B cell (primary cell): ENCODE data around the gene SELENOV. TPM values are rescaled to one million over a fixed set of nuclear protein-coding genes. Genes with fewer than 3 reads are reported as not detected.

Experiments
- ATAC-seq: fragments of 200-7000 bp; cut with Tn5 transposase; one replicate; pipeline ENCODE4 v1.10.0; 2021; ENCODE audit warnings: low read depth, mild to moderate bottlenecking, moderate number of reproducible peaks, moderate library complexity
- CTCF ChIA-PET: fragments of 350-600 bp; sonication (Branson Sonifier 250); formaldehyde crosslinking; loops from one replicate; lab custom pipeline; 2021; ENCODE audit warnings: antibody characterized with exemption, inconsistent platforms; lab: Charles Lee
- POLR2A ChIA-PET: fragments of 350-600 bp; sonication (Branson Sonifier 250); formaldehyde crosslinking; loops from one replicate; lab custom pipeline; 2021; ENCODE audit warnings: antibody characterized with exemption; lab: Charles Lee
- DNase-seq: peaks from one replicate; pipeline ENCODE4 v3.0.0; 2013
- H2AFZ ChIP-seq: 2 replicates; pipeline ENCODE4 v1.6.1; 2012; ENCODE audit warnings: mild to moderate bottlenecking, low read depth, low read length; ENCODE audit not compliant: insufficient read depth, poor library complexity, severe bottlenecking
- H3K27ac ChIP-seq, 2 donors: 1 replicate in 1 of 2; 2 replicates in 1 of 2; pipeline ENCODE4 v1.5.1; 2012 to 2013; ENCODE audit warnings: low read length in 2 of 2, mild to moderate bottlenecking in 2 of 2, moderate library complexity in 1 of 2
- H3K27me3 ChIP-seq, 4 experiments: fragments of 200-600 bp in 1 of 4; sonication (generic) in 1 of 4; replicated peaks in 1 of 4; 1 replicate in 2 of 4; 2 replicates in 2 of 4; pipeline versions ENCODE4 v1.6.1 to v1.7.0; 2013 to 2016; ENCODE audit warnings: low read length in 3 of 4, mild to moderate bottlenecking in 2 of 4, mixed read lengths in 1 of 4, moderate library complexity in 1 of 4; ENCODE audit not compliant: insufficient read depth in 4 of 4, control insufficient read depth in 3 of 4; ENCODE audit errors: control extremely low read depth in 1 of 4
- H3K36me3 ChIP-seq, 2 experiments: replicated peaks in 1 of 2; 1 replicate in 1 of 2; 2 replicates in 1 of 2; pipeline versions ENCODE4 v1.6.1 to v1.7.1; 2013; ENCODE audit warnings: low read length in 1 of 2; ENCODE audit not compliant: insufficient read depth in 2 of 2, control insufficient read depth in 1 of 2; ENCODE audit errors: control extremely low read depth in 1 of 2, extremely low read depth in 1 of 2
- H3K4me1 ChIP-seq, 2 donors: fragments of 200-600 bp in 1 of 2; sonication (generic) in 1 of 2; 1 replicate in 1 of 2; 2 replicates in 1 of 2; pipeline versions ENCODE4 v1.5.1 to v1.6.1; 2013 to 2017; ENCODE audit warnings: low read length in 2 of 2; ENCODE audit not compliant: control insufficient read depth in 2 of 2, insufficient read depth in 2 of 2
- H3K4me2 ChIP-seq: replicated peaks from 2 replicates; pipeline ENCODE3; 2012; ENCODE audit warnings: mild to moderate bottlenecking, low read depth, low read length; ENCODE audit not compliant: poor library complexity, severe bottlenecking
- H3K4me3 ChIP-seq, 5 experiments: fragments of 200-600 bp in 1 of 5; sonication (generic) in 1 of 5; 1 replicate in 3 of 5; 2 replicates in 2 of 5; pipeline versions ENCODE4 v1.5.1 to v1.7.0; 2011 to 2016; ENCODE audit warnings: low read length in 4 of 5, mild to moderate bottlenecking in 4 of 5, low read depth in 2 of 5, control low read depth in 1 of 5, moderate library complexity in 1 of 5; ENCODE audit not compliant: insufficient read depth in 1 of 5; ENCODE audit errors: control extremely low read depth in 1 of 5, extremely low read depth in 1 of 5
- H3K79me2 ChIP-seq: fragments of 200-600 bp; sonication (generic); one replicate; pipeline ENCODE4 v1.6.0; 2016; ENCODE audit warnings: low read length; ENCODE audit not compliant: control insufficient read depth, insufficient read depth
- H3K9ac ChIP-seq: fragments of 200-600 bp; sonication (generic); 2 replicates; pipeline ENCODE4 v1.6.1; 2017; ENCODE audit warnings: mild to moderate bottlenecking, low read length, moderate library complexity
- H3K9me3 ChIP-seq, 3 donors: one replicate each; pipeline versions ENCODE4 v1.6.1 to v1.7.1; 2013; ENCODE audit warnings: low read length in 2 of 3; ENCODE audit not compliant: control insufficient read depth in 2 of 3, insufficient read depth in 1 of 3; ENCODE audit errors: control extremely low read depth in 1 of 3
- H4K20me1 ChIP-seq: 2 replicates; pipeline ENCODE4 v1.6.0; 2012; ENCODE audit warnings: mild to moderate bottlenecking, low read length; ENCODE audit not compliant: insufficient read depth, control insufficient read depth, poor library complexity, severe bottlenecking
- H3K27ac Mint-ChIP-seq: one replicate; pipeline ENCODE4 v1.8.0; 2021; ENCODE audit warnings: mixed read lengths
- H3K27me3 Mint-ChIP-seq: one replicate; pipeline ENCODE4 v1.8.0; 2021; ENCODE audit warnings: mixed read lengths
- H3K4me1 Mint-ChIP-seq: one replicate; pipeline ENCODE4 v1.8.0; 2021; ENCODE audit warnings: mixed read lengths
- H3K4me3 Mint-ChIP-seq: one replicate; pipeline ENCODE4 v1.8.0; 2021; ENCODE audit warnings: mixed read lengths
- H3K9me3 Mint-ChIP-seq: one replicate; pipeline ENCODE4 v1.8.0; 2022; ENCODE audit warnings: mixed read lengths; ENCODE audit not compliant: insufficient read depth
- EZH2 ChIP-seq: IDR thresholded peaks from 2 replicates; pipeline ENCODE4 v1.6.1; 2012; ENCODE audit warnings: borderline replicate concordance, low read depth, mild to moderate bottlenecking, moderate library complexity, low read length; ENCODE audit not compliant: insufficient read depth, poor library complexity, severe bottlenecking
- WGBS: methylation state at CpG from one replicate; pipeline ENCODE4 v1.1.5; 2013; ENCODE audit warnings: missing lambda C conversion rate; ENCODE audit not compliant: insufficient coverage; 5-methylcytosine and 5-hydroxymethylcytosine counted together
- intact Hi-C: fragments of 100-400 bp; cut with micrococcal nuclease; formaldehyde crosslinking; loops from one replicate; pipeline ENCODE4 v1.10.0; 2022
- polyA plus RNA-seq: library from polyadenylated mRNA; depleted of rRNA; stranded (reverse); fragments of >200 nt; gene quantifications from 2 replicates; pipeline ENCODE4 v1.2.3, GENCODE V29; 2012
- total RNA-seq, 2 donors: library from RNA; stranded (reverse); fragments of 120-200 nt in 1 of 2; gene quantifications; 1 replicate in 1 of 2; 2 replicates in 1 of 2; pipeline versions ENCODE4 v1.2.3 to v1.2.4, GENCODE V29; 2013 to 2022
- TF ChIP-seq, protein P1 (sequence below): fragments of 200-600 bp; IDR thresholded peaks from one replicate; pipeline ENCODE4 v1.8.0; 2022; ENCODE audit warnings: antibody characterized with exemption, mild to moderate bottlenecking

SELENOV gene
- total and polyA plus RNA-seq, 2 donors (not counting 1 experiment from before 2014, with no cell fraction given) = not detected

DNA sequence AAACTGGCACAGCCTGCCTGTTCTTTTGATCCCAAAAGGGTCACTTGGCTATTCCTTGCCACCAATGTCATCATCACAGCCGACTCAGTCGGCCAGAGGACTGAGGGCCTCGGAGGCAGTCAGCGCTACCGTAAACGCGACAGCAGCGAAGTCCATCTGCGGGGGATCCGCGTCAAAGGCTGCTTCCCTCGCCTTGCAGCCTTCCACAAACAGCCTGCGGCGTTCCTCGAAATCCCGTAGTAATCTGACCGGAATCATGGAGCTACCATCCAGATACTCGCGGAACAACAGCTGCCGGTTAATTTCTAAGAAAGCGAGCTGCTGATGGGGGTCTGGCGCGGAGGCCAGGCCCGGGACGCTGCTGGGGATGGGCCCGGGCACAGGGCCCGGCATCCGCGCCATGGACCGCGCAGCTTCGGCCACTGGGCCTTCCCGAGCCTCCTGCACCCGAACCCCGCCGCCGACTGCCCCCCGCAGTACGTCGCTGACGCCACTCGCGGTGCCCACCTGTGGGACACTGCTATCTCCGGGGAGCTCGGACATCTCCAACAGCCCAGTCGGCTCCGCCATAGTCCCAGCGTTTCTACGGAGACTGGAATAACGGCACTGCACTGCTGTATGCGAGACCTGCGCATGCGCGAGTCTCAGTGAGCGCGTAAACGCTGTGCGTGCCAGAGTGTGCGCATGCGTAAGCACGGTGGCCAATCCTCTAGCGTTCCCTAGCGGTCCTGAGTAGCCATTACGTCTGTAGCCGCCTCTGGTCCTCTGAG is 17.5 kb downstream of the SELENOV start, which contains the start of gene EID2B:
EID2B (minus strand) TSS at position 620 of the 770 bp plus-strand sequence; CDS start at position 570, 50 bp downstream.
- Histone ChIP-seq H3K27me3 (no peaks in the 10 kb centered on the region), H3K4me1 (peaks cover 13 to 14% of the 10 kb centered on the region in 2 donors), H4K20me1 (no peaks in the 10 kb centered on the region), H3K27ac (peak within 1 kb of the TSS; percentile 37 to 83), H3K79me2 (peaks cover 61% of the 10 kb centered on the region), H3K9ac (peak within 1 kb of the TSS; percentile 94), H3K36me3 (no peaks in the 10 kb centered on the region), H2AFZ (peak within 1 kb of the TSS; percentile 97), H3K4me2 (peak within 1 kb of the TSS; percentile 95), H3K4me3 (peak within 1 kb of the TSS; percentile 75 to 98 (median 78)), H3K9me3 (no peaks in the 10 kb centered on the region)
- Mint-ChIP-seq H3K9me3 (no peaks in the 10 kb centered on the region), H3K27me3 (no peaks in the 10 kb centered on the region), H3K27ac (peak within 1 kb of the TSS; percentile 92), H3K4me3 (peak within 1 kb of the TSS; percentile 96), H3K4me1 (peaks cover 25% of the 10 kb centered on the region)
- DNase-seq (peak; percentile 97), ATAC-seq (peak; percentile 99)
- TF ChIP-seq, protein P1, sequence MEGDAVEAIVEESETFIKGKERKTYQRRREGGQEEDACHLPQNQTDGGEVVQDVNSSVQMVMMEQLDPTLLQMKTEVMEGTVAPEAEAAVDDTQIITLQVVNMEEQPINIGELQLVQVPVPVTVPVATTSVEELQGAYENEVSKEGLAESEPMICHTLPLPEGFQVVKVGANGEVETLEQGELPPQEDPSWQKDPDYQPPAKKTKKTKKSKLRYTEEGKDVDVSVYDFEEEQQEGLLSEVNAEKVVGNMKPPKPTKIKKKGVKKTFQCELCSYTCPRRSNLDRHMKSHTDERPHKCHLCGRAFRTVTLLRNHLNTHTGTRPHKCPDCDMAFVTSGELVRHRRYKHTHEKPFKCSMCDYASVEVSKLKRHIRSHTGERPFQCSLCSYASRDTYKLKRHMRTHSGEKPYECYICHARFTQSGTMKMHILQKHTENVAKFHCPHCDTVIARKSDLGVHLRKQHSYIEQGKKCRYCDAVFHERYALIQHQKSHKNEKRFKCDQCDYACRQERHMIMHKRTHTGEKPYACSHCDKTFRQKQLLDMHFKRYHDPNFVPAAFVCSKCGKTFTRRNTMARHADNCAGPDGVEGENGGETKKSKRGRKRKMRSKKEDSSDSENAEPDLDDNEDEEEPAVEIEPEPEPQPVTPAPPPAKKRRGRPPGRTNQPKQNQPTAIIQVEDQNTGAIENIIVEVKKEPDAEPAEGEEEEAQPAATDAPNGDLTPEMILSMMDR = peak; percentile 98
- TF ChIP-seq EZH2 = no peak
- CTCF ChIA-PET = interaction anchor here (0.6 to 3.5 kb wide), 20 partner anchors 10 to 483 kb away, joined by 3 to 40 read pairs (median 5); partner anchors contain the start of genes DLL3, PLEKHG2 and RPS16
- WGBS = under 1% methylated on average over 65 of the region's 65 CpGs
- POLR2A ChIA-PET = interaction anchor here (0.6 kb wide), 1 partner anchor 771 kb away, joined by 4 read pairs; no protein-coding TSS in a partner anchor
- intact Hi-C loops = loop anchor here (1.0 to 5.0 kb wide), 11 partner anchors 8 to 422 kb away; partner anchors contain the start of genes DLL3, EID2, MED29 and PAF1
